ENCODE measurements around the gene ALPK3. TPM values are rescaled to one million over a fixed set of nuclear protein-coding genes. Genes with fewer than 3 reads are reported as not detected.

Gene ALPK3
- total and polyA plus RNA-seq, 2 experiments from 2014 or later, result 3.7 to 29.7 TPM

DNA sequence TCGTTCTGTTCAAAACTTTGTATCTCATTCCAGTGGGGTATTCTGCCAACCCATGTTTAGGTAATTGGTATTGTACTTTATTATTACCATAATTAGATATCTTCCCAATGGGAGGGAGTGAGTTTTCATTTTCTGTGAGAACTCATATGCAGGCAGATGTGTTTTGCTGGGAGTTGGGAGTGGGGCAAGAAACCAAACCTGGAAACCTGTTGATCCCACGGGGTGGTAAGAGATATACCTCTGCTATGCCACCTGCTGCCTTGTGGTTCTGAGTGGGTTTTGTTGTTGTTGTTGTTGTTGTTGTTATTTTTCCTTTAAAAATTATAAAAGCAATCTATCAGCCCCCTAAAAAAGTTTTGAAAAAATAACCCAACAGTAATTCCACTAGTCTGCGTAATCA, 36.7 kb upstream of the ALPK3 start:
- Mint-ChIP-seq H3K4me1 (peaks cover 30% of the 10 kb centered on the region), H3K4me3 (no peak overlapping the region), H3K36me3 (ENCODE audit: low read depth) (peaks cover 38% of the 10 kb centered on the region), H3K27ac (no peak overlapping the region), H3K9me3 (no peaks in the 10 kb centered on the region), H3K27me3 (ENCODE audit: insufficient read depth, low read depth, poor library complexity) (peaks cover 22% of the 10 kb centered on the region)
- no peaks in the 10 kb centered on the region for H3K27me3 ChIP-seq (ENCODE audit: insufficient read depth)
- DNase-seq (ENCODE audit: low spot score) (no peak), ATAC-seq (no peak)
- peaks cover 47% of the 10 kb centered on the region for H3K79me2 ChIP-seq (replicated peaks; ENCODE audit: insufficient read depth)
- H3K9me2 ChIP-seq (ENCODE audit: insufficient read depth), result no peaks in the 10 kb centered on the region
- H3F3A ChIP-seq (replicated peaks; ENCODE audit: low read depth), result no peaks in the 10 kb centered on the region
- no peak overlapping the region for H3K4me2 ChIP-seq
- H3K27ac ChIP-seq (ENCODE audit: low read depth), result no peak overlapping the region
- H2AFZ ChIP-seq, result no peak overlapping the region
- no peak overlapping the region for H3K4me3 ChIP-seq
- H3K4me1 ChIP-seq (ENCODE audit: insufficient read depth), result peaks cover 15% of the 10 kb centered on the region; the same call in 1 of the 2 replicates
- TF ChIP-seq NANOG (IDR thresholded peaks at IDR 0.05; ENCODE audit: borderline replicate concordance) (no peak), STAT1 (IDR thresholded peaks at IDR 0.05; ENCODE audit: unreplicated experiment) (no peak)
- TF ChIP-seq, protein P1, sequence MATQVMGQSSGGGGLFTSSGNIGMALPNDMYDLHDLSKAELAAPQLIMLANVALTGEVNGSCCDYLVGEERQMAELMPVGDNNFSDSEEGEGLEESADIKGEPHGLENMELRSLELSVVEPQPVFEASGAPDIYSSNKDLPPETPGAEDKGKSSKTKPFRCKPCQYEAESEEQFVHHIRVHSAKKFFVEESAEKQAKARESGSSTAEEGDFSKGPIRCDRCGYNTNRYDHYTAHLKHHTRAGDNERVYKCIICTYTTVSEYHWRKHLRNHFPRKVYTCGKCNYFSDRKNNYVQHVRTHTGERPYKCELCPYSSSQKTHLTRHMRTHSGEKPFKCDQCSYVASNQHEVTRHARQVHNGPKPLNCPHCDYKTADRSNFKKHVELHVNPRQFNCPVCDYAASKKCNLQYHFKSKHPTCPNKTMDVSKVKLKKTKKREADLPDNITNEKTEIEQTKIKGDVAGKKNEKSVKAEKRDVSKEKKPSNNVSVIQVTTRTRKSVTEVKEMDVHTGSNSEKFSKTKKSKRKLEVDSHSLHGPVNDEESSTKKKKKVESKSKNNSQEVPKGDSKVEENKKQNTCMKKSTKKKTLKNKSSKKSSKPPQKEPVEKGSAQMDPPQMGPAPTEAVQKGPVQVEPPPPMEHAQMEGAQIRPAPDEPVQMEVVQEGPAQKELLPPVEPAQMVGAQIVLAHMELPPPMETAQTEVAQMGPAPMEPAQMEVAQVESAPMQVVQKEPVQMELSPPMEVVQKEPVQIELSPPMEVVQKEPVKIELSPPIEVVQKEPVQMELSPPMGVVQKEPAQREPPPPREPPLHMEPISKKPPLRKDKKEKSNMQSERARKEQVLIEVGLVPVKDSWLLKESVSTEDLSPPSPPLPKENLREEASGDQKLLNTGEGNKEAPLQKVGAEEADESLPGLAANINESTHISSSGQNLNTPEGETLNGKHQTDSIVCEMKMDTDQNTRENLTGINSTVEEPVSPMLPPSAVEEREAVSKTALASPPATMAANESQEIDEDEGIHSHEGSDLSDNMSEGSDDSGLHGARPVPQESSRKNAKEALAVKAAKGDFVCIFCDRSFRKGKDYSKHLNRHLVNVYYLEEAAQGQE (IDR thresholded peaks at IDR 0.05; ENCODE audit: unreplicated experiment), result no peak
- H4K20me1 ChIP-seq (replicated peaks; ENCODE audit: insufficient read depth), result peaks cover 14% of the 10 kb centered on the region; the same call in 1 of the 2 replicates
- peaks cover 8% of the 10 kb centered on the region; the same call in 1 of the 2 replicates for H3K36me3 ChIP-seq (ENCODE audit: insufficient read depth)

DNA sequence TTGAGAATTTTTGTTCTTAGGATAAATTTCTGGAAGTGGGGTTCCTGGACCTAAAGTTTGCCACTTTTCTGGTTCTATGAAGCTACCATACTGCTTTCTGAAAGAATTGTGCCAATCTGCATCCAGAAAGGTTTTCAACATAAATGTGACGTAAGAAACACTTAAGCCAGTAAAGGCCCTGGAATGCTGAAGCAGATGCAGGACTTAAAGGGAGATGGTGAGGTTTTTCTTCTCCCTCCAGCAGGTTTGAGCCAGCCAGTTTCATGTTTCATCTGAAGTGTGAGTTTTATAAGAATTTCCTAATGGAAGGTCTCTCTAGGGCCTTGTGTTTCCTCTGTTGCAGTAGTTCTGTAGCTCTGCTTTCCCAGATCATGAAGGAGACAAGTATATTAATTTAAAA, 35.7 kb upstream of the ALPK3 start:
- Mint-ChIP-seq H3K4me3 (no peak overlapping the region), H3K36me3 (ENCODE audit: low read depth) (peaks cover 38% of the 10 kb centered on the region), H3K27me3 (ENCODE audit: insufficient read depth, low read depth, poor library complexity) (peaks cover 22% of the 10 kb centered on the region), H3K4me1 (peaks cover 34% of the 10 kb centered on the region), H3K9me3 (no peaks in the 10 kb centered on the region), H3K27ac (no peak overlapping the region)
- peaks cover 15% of the 10 kb centered on the region; the same call in 1 of the 2 replicates for H3K4me1 ChIP-seq (ENCODE audit: insufficient read depth)
- no peak overlapping the region for H3K4me3 ChIP-seq
- peaks cover 47% of the 10 kb centered on the region for H3K79me2 ChIP-seq (replicated peaks; ENCODE audit: insufficient read depth)
- DNase-seq (ENCODE audit: low spot score), result no peak
- H3K4me2 ChIP-seq, result no peak overlapping the region
- H3K36me3 ChIP-seq (ENCODE audit: insufficient read depth), result peaks cover 8% of the 10 kb centered on the region; the same call in 1 of the 2 replicates
- no peaks in the 10 kb centered on the region for H3F3A ChIP-seq (replicated peaks; ENCODE audit: low read depth)
- H3K9me2 ChIP-seq (ENCODE audit: insufficient read depth), result no peaks in the 10 kb centered on the region
- TF ChIP-seq, protein P2, sequence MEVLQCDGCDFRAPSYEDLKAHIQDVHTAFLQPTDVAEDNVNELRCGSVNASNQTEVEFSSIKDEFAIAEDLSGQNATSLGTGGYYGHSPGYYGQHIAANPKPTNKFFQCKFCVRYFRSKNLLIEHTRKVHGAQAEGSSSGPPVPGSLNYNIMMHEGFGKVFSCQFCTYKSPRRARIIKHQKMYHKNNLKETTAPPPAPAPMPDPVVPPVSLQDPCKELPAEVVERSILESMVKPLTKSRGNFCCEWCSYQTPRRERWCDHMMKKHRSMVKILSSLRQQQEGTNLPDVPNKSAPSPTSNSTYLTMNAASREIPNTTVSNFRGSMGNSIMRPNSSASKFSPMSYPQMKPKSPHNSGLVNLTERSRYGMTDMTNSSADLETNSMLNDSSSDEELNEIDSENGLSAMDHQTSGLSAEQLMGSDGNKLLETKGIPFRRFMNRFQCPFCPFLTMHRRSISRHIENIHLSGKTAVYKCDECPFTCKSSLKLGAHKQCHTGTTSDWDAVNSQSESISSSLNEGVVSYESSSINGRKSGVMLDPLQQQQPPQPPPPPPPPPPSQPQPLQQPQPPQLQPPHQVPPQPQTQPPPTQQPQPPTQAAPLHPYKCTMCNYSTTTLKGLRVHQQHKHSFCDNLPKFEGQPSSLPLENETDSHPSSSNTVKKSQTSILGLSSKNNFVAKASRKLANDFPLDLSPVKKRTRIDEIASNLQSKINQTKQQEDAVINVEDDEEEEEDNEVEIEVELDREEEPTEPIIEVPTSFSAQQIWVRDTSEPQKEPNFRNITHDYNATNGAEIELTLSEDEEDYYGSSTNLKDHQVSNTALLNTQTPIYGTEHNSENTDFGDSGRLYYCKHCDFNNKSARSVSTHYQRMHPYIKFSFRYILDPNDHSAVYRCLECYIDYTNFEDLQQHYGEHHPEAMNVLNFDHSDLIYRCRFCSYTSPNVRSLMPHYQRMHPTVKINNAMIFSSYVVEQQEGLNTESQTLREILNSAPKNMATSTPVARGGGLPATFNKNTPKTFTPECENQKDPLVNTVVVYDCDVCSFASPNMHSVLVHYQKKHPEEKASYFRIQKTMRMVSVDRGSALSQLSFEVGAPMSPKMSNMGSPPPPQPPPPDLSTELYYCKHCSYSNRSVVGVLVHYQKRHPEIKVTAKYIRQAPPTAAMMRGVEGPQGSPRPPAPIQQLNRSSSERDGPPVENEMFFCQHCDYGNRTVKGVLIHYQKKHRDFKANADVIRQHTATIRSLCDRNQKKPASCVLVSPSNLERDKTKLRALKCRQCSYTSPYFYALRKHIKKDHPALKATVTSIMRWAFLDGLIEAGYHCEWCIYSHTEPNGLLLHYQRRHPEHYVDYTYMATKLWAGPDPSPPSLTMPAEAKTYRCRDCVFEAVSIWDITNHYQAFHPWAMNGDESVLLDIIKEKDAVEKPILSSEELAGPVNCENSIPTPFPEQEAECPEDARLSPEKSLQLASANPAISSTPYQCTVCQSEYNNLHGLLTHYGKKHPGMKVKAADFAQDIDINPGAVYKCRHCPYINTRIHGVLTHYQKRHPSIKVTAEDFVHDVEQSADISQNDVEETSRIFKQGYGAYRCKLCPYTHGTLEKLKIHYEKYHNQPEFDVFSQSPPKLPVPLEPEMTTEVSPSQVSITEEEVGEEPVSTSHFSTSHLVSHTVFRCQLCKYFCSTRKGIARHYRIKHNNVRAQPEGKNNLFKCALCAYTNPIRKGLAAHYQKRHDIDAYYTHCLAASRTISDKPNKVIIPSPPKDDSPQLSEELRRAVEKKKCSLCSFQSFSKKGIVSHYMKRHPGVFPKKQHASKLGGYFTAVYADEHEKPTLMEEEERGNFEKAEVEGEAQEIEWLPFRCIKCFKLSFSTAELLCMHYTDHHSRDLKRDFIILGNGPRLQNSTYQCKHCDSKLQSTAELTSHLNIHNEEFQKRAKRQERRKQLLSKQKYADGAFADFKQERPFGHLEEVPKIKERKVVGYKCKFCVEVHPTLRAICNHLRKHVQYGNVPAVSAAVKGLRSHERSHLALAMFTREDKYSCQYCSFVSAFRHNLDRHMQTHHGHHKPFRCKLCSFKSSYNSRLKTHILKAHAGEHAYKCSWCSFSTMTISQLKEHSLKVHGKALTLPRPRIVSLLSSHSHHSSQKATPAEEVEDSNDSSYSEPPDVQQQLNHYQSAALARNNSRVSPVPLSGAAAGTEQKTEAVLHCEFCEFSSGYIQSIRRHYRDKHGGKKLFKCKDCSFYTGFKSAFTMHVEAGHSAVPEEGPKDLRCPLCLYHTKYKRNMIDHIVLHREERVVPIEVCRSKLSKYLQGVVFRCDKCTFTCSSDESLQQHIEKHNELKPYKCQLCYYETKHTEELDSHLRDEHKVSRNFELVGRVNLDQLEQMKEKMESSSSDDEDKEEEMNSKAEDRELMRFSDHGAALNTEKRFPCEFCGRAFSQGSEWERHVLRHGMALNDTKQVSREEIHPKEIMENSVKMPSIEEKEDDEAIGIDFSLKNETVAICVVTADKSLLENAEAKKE (CRISPR knock-in tag; IDR thresholded peaks at IDR 0.05), result no peak
- TF ChIP-seq, protein P3, sequence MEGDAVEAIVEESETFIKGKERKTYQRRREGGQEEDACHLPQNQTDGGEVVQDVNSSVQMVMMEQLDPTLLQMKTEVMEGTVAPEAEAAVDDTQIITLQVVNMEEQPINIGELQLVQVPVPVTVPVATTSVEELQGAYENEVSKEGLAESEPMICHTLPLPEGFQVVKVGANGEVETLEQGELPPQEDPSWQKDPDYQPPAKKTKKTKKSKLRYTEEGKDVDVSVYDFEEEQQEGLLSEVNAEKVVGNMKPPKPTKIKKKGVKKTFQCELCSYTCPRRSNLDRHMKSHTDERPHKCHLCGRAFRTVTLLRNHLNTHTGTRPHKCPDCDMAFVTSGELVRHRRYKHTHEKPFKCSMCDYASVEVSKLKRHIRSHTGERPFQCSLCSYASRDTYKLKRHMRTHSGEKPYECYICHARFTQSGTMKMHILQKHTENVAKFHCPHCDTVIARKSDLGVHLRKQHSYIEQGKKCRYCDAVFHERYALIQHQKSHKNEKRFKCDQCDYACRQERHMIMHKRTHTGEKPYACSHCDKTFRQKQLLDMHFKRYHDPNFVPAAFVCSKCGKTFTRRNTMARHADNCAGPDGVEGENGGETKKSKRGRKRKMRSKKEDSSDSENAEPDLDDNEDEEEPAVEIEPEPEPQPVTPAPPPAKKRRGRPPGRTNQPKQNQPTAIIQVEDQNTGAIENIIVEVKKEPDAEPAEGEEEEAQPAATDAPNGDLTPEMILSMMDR (conservative IDR thresholded peaks at IDR 0.05; ENCODE audit: low read depth in 2 of 2), result no peak
- TF ChIP-seq EZH2phosphoT487 (IDR thresholded peaks at IDR 0.05; ENCODE audit: unreplicated experiment), result no peak
- no peak for ATAC-seq
- H2AFZ ChIP-seq, result no peak overlapping the region
- H3K27me3 ChIP-seq (ENCODE audit: insufficient read depth), result no peaks in the 10 kb centered on the region
- no peak overlapping the region for H3K27ac ChIP-seq (ENCODE audit: low read depth)
- H4K20me1 ChIP-seq (replicated peaks; ENCODE audit: insufficient read depth), result peaks cover 16% of the 10 kb centered on the region; the same call in 1 of the 2 replicates

Data from GM23338 (cell line).